HUES48 (cell line): ENCODE results near the gene COL6A1.
"Not testable (repeated sequence)": the region's sequence is repeated elsewhere in the genome, so short reads cannot be mapped to it uniquely, and the experiment has no call there.

Experiments
- H3K27ac ChIP-seq: one replicate; pipeline ENCODE4 v1.7.0; 2013; ENCODE audit warnings: low read depth, low read length, inconsistent platforms
- H3K27me3 ChIP-seq: 2 replicates; pipeline ENCODE4 v1.6.1; 2013; ENCODE audit warnings: mild to moderate bottlenecking, low read length; ENCODE audit not compliant: control insufficient read depth, insufficient read depth
- H3K36me3 ChIP-seq: 2 replicates; pipeline ENCODE4 v1.6.1; 2013; ENCODE audit warnings: low read length; ENCODE audit not compliant: control insufficient read depth, insufficient read depth
- H3K4me1 ChIP-seq: 2 replicates; pipeline ENCODE4 v1.6.1; 2013; ENCODE audit warnings: mild to moderate bottlenecking, low read length; ENCODE audit not compliant: control insufficient read depth, insufficient read depth
- H3K4me3 ChIP-seq: 2 replicates; pipeline ENCODE4 v1.5.1; 2013; ENCODE audit warnings: mild to moderate bottlenecking, low read depth, low read length
- H3K9ac ChIP-seq: 2 replicates; pipeline ENCODE4 v1.6.1; 2013; ENCODE audit warnings: mild to moderate bottlenecking, low read depth, low read length, moderate library complexity
- H3K9me3 ChIP-seq: 2 replicates; pipeline ENCODE4 v1.6.1; 2013; ENCODE audit warnings: low read length; ENCODE audit not compliant: control insufficient read depth, insufficient read depth

COL6A1 gene

GRCh38 chr21:45970674-45971615, 10.6 kb upstream of the COL6A1 start:
- Histone ChIP-seq H3K4me3 (no peak overlapping the region), H3K9ac (no peak overlapping the region), H3K27ac (no peak overlapping the region), H3K9me3 (no peaks in the 10 kb centered on the region), H3K4me1 (peaks cover 16% of the 10 kb centered on the region), H3K27me3 (no peaks in the 10 kb centered on the region; the same call in 1 of the 2 replicates), H3K36me3 (no peaks in the 10 kb centered on the region)

GRCh38 chr21:45971616-45972352, 9.8 kb upstream of the COL6A1 start:
- Histone ChIP-seq H3K4me3 (no peak overlapping the region), H3K9ac (0 out of 2 replicates have a peak overlapping the region, but pooled peaks have one; percentile 20), H3K27ac (no peak overlapping the region), H3K27me3 (no peaks in the 10 kb centered on the region; the same call in 1 of the 2 replicates), H3K9me3 (no peaks in the 10 kb centered on the region), H3K36me3 (no peaks in the 10 kb centered on the region), H3K4me1 (peaks cover 19% of the 10 kb centered on the region)

GRCh38 chr21:45972353-45972715, 9.2 kb upstream of the COL6A1 start:
- no peaks in the 10 kb centered on the region for H3K9me3 ChIP-seq
- peak overlapping the region; percentile 68 for H3K4me3 ChIP-seq
- peaks cover 19% of the 10 kb centered on the region for H3K4me1 ChIP-seq
- H3K9ac ChIP-seq, result 0 out of 2 replicates have a peak overlapping the region, but pooled peaks have one; percentile 20
- no peak overlapping the region for H3K27ac ChIP-seq
- no peaks in the 10 kb centered on the region; the same call in 1 of the 2 replicates for H3K27me3 ChIP-seq
- no peaks in the 10 kb centered on the region for H3K36me3 ChIP-seq

- Histone ChIP-seq H3K9ac (peak overlapping the region; percentile 63), H3K27ac (peak overlapping the region; percentile 67), H3K9me3 (no peaks in the 10 kb centered on the region), H3K27me3 (no peaks in the 10 kb centered on the region; the same call in 1 of the 2 replicates), H3K4me1 (peaks cover 19% of the 10 kb centered on the region), H3K36me3 (no peaks in the 10 kb centered on the region), H3K4me3 (peak overlapping the region; percentile 68)
Measured at GRCh38 chr21:45972716-45973474, 8.7 kb upstream of the COL6A1 start.

- Histone ChIP-seq H3K27ac (peak overlapping the region; percentile 88), H3K9ac (peak overlapping the region; percentile 63), H3K36me3 (no peaks in the 10 kb centered on the region), H3K9me3 (no peaks in the 10 kb centered on the region), H3K4me1 (peaks cover 19% of the 10 kb centered on the region), H3K4me3 (peak overlapping the region; percentile 68), H3K27me3 (no peaks in the 10 kb centered on the region; the same call in 1 of the 2 replicates)
Measured at GRCh38 chr21:45973475-45974072, 8.0 kb upstream of the COL6A1 start.

- Histone ChIP-seq H3K4me3 (peak overlapping the region; percentile 68), H3K27ac (peak overlapping the region; percentile 88), H3K4me1 (peaks cover 23% of the 10 kb centered on the region), H3K27me3 (no peaks in the 10 kb centered on the region; the same call in 1 of the 2 replicates), H3K36me3 (no peaks in the 10 kb centered on the region), H3K9me3 (no peaks in the 10 kb centered on the region), H3K9ac (peak overlapping the region; percentile 41)
Measured at GRCh38 chr21:45974073-45975019, 7.2 kb upstream of the COL6A1 start.

GRCh38 chr21:45975020-45975666, 6.4 kb upstream of the COL6A1 start:
- peak overlapping the region; percentile 56 for H3K9ac ChIP-seq
- peak overlapping the region; percentile 88 for H3K27ac ChIP-seq
- H3K27me3 ChIP-seq, result peaks cover 1% of the 10 kb centered on the region; the same call in 1 of the 2 replicates
- H3K4me1 ChIP-seq, result peaks cover 25% of the 10 kb centered on the region
- peak overlapping the region; percentile 68 for H3K4me3 ChIP-seq
- H3K9me3 ChIP-seq, result no peaks in the 10 kb centered on the region
- no peaks in the 10 kb centered on the region for H3K36me3 ChIP-seq

- not testable (repeated sequence) for H3K27me3 ChIP-seq, H3K9ac ChIP-seq, H3K36me3 ChIP-seq, H3K9me3 ChIP-seq
- Histone ChIP-seq H3K27ac (peak overlapping the region; percentile 88), H3K4me1 (peaks cover 25% of the 10 kb centered on the region), H3K4me3 (peak overlapping the region; percentile 68)
Measured at GRCh38 chr21:45975667-45976409, 5.7 kb upstream of the COL6A1 start.
